ENCODE measurements around the gene RCL1.

DNA sequence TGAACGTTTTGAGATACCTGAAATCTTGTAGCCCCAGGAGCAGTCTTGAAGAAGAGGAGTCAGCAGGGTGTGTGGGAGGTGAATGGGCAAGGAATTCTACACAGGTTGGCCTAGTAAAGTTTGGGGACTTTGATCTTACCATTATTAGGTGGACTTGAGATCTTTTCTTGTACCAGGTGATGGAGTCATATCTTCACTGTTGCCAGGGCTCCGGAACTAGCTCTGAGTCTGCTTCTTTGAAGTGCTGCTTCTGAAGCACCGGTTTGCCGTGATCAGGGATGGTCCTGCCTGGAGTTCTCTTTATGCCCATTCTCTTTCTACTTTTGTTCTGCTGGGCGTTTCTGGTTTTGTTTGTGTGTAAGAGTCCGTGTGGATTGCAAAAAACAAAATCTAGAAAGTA is 27.4 kb downstream of the RCL1 start:
- no peak for TF ChIP-seq EZH2phosphoT487 (IDR thresholded peaks at IDR 0.05; ENCODE audit: borderline replicate concordance, low read depth)
- TF ChIP-seq RFX5 (IDR thresholded peaks at IDR 0.05; ENCODE audit: low read length) = no peak
- TF ChIP-seq JUND (IDR thresholded peaks at IDR 0.05) = no peak
- TF ChIP-seq, protein P1, sequence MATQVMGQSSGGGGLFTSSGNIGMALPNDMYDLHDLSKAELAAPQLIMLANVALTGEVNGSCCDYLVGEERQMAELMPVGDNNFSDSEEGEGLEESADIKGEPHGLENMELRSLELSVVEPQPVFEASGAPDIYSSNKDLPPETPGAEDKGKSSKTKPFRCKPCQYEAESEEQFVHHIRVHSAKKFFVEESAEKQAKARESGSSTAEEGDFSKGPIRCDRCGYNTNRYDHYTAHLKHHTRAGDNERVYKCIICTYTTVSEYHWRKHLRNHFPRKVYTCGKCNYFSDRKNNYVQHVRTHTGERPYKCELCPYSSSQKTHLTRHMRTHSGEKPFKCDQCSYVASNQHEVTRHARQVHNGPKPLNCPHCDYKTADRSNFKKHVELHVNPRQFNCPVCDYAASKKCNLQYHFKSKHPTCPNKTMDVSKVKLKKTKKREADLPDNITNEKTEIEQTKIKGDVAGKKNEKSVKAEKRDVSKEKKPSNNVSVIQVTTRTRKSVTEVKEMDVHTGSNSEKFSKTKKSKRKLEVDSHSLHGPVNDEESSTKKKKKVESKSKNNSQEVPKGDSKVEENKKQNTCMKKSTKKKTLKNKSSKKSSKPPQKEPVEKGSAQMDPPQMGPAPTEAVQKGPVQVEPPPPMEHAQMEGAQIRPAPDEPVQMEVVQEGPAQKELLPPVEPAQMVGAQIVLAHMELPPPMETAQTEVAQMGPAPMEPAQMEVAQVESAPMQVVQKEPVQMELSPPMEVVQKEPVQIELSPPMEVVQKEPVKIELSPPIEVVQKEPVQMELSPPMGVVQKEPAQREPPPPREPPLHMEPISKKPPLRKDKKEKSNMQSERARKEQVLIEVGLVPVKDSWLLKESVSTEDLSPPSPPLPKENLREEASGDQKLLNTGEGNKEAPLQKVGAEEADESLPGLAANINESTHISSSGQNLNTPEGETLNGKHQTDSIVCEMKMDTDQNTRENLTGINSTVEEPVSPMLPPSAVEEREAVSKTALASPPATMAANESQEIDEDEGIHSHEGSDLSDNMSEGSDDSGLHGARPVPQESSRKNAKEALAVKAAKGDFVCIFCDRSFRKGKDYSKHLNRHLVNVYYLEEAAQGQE (IDR thresholded peaks at IDR 0.05; ENCODE audit: low read depth, low read length) = no peak
- TF ChIP-seq, protein P2, sequence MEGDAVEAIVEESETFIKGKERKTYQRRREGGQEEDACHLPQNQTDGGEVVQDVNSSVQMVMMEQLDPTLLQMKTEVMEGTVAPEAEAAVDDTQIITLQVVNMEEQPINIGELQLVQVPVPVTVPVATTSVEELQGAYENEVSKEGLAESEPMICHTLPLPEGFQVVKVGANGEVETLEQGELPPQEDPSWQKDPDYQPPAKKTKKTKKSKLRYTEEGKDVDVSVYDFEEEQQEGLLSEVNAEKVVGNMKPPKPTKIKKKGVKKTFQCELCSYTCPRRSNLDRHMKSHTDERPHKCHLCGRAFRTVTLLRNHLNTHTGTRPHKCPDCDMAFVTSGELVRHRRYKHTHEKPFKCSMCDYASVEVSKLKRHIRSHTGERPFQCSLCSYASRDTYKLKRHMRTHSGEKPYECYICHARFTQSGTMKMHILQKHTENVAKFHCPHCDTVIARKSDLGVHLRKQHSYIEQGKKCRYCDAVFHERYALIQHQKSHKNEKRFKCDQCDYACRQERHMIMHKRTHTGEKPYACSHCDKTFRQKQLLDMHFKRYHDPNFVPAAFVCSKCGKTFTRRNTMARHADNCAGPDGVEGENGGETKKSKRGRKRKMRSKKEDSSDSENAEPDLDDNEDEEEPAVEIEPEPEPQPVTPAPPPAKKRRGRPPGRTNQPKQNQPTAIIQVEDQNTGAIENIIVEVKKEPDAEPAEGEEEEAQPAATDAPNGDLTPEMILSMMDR (IDR thresholded peaks at IDR 0.05) = no peak
- no peak for TF ChIP-seq EP300 (IDR thresholded peaks at IDR 0.05; ENCODE audit: borderline replicate concordance in 1 of 2, low read depth in 1 of 2, low read length in 1 of 2)
- no peak for TF ChIP-seq POLR2AphosphoS5 (IDR thresholded peaks at IDR 0.05; ENCODE audit: low read depth, low read length)
- TF ChIP-seq FOXM1 (IDR thresholded peaks at IDR 0.05; ENCODE audit: low read depth) = no peak
- TF ChIP-seq NFIC (IDR thresholded peaks at IDR 0.05; ENCODE audit: borderline replicate concordance) = no peak
